Activated CD8-positive, alpha-beta T cell treated with anti-CD3 and anti-CD28 coated beads for 36 hours (primary cell): ENCODE results near the gene CNOT1. TPM values are rescaled to one million over a fixed set of nuclear protein-coding genes. Genes with fewer than 3 reads are reported as not detected.
A peak's percentile ranks its signal among the peaks of the same experiment; 100 is the strongest.

Experiments used
- ATAC-seq: fragments of 200-7000 bp; cut with Tn5 transposase; one replicate; pipeline ENCODE4 v1.10.0; 2021; ENCODE audit warnings: mild to moderate bottlenecking, moderate library complexity
- CTCF ChIA-PET: fragments of 350-600 bp; sonication (Branson Sonifier 250); formaldehyde crosslinking; loops from one replicate; lab custom pipeline; 2021; ENCODE audit warnings: antibody characterized with exemption; lab: Charles Lee
- POLR2A ChIA-PET: fragments of 350-600 bp; sonication (Branson Sonifier 250); formaldehyde crosslinking; loops from one replicate; lab custom pipeline; 2021; ENCODE audit warnings: antibody characterized with exemption; lab: Charles Lee
- DNase-seq: peaks from one replicate; pipeline ENCODE4 v3.0.0-alpha.2; 2020
- H3K27ac Mint-ChIP-seq: one replicate; pipeline ENCODE4 v1.8.0; 2021; ENCODE audit warnings: mild to moderate bottlenecking, mixed read lengths
- H3K27me3 Mint-ChIP-seq: one replicate; pipeline ENCODE4 v1.8.0; 2021; ENCODE audit warnings: mixed read lengths
- H3K36me3 Mint-ChIP-seq: one replicate; pipeline ENCODE4 v1.8.0; 2021; ENCODE audit warnings: low read depth, mixed read lengths
- H3K4me1 Mint-ChIP-seq: one replicate; pipeline ENCODE4 v1.8.0; 2021; ENCODE audit warnings: low read depth, mixed read lengths
- H3K4me3 Mint-ChIP-seq: one replicate; pipeline ENCODE4 v1.8.0; 2021; ENCODE audit warnings: mild to moderate bottlenecking, moderate library complexity, mixed read lengths
- H3K9me3 Mint-ChIP-seq: one replicate; pipeline ENCODE4 v1.8.0; 2021; ENCODE audit warnings: mixed read lengths
- intact Hi-C: fragments of 100-400 bp; cut with micrococcal nuclease; formaldehyde crosslinking; loops from one replicate; pipeline ENCODE4 v1.10.0; 2022
- total RNA-seq, 2 experiments: library from RNA; stranded (reverse); gene quantifications; one replicate each; pipeline ENCODE4 v1.2.3, GENCODE V29; 2021
- TF ChIP-seq, protein P1 (sequence below): fragments of 200-600 bp; IDR thresholded peaks from one replicate; pipeline ENCODE4 v1.8.0; 2022; ENCODE audit warnings: antibody characterized with exemption, mild to moderate bottlenecking

CNOT1 gene
- total RNA-seq, 2 experiments from 2014 or later: 274 to 281 TPM

DNA sequence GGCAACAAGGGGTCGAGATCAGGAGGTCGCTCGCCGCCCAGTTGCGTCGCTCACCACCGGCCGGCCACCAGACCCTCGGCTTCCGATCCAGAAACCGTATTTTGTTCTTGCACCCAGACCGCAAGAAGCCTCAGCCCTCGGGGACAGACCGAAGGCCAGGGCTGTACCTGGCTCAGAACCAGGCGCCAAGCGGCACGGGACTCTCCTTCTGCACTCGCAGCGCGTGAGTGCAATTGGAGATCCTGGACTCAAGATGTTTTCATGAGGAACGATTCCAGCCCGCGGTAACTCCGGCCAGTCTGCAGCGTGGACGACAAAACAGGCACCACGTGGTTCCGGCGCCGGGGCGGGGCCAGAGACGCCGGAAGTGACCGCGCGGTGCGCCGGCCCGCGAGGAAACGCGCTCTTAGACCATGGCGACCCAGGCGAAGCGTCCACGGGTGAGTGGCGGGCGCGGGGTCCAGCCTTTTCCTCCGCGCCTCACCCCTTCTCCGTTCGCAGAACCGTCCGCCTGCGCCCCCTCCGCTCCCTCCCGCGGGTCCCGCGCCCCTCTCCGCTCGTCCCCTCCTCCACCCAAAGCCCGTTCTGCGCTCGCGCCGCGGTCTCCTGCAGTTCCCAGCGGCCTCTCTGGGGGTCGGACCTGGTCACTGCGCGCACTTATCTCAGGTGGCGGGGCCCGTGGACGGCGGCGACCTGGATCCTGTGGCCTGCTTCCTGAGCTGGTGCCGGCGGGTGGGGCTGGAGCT lies 114.3 kb downstream of the CNOT1 start, which contains the start of gene SETD6:
TSS of gene SETD6 (plus strand) at position 393 of the 746 bp plus-strand sequence. CDS start at position 414, 21 bp downstream.
- TF ChIP-seq, protein P1, sequence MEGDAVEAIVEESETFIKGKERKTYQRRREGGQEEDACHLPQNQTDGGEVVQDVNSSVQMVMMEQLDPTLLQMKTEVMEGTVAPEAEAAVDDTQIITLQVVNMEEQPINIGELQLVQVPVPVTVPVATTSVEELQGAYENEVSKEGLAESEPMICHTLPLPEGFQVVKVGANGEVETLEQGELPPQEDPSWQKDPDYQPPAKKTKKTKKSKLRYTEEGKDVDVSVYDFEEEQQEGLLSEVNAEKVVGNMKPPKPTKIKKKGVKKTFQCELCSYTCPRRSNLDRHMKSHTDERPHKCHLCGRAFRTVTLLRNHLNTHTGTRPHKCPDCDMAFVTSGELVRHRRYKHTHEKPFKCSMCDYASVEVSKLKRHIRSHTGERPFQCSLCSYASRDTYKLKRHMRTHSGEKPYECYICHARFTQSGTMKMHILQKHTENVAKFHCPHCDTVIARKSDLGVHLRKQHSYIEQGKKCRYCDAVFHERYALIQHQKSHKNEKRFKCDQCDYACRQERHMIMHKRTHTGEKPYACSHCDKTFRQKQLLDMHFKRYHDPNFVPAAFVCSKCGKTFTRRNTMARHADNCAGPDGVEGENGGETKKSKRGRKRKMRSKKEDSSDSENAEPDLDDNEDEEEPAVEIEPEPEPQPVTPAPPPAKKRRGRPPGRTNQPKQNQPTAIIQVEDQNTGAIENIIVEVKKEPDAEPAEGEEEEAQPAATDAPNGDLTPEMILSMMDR: no peak
- ChIA-PET CTCF (interaction anchor here (1.2 to 5.5 kb wide), 5 partner anchors 20 to 240 kb away, joined by 3 to 61 read pairs (median 4); no protein-coding TSS in a partner anchor), POLR2A (interaction anchor here (0.8 to 4.8 kb wide), 7 partner anchors 9 to 217 kb away, joined by 3 to 29 read pairs (median 4); partner anchors contain the start of genes CNOT1 and SLC38A7)
- H3K4me3 Mint-ChIP-seq: peak within 1 kb of the TSS; percentile 92
- DNase-seq (peak; percentile 83), ATAC-seq (peak; percentile 77)
- H3K36me3 Mint-ChIP-seq: peaks cover 33% of the 10 kb centered on the region
- no peaks in the 10 kb centered on the region for H3K27me3 Mint-ChIP-seq
- peak within 1 kb of the TSS; percentile 90 for H3K27ac Mint-ChIP-seq
- H3K9me3 Mint-ChIP-seq: no peaks in the 10 kb centered on the region
- peaks cover 36% of the 10 kb centered on the region for H3K4me1 Mint-ChIP-seq
- intact Hi-C loops: loop anchor here (5.0 to 10.0 kb wide), 2 partner anchors 217 to 250 kb away; partner anchors contain the start of gene GOT2

DNA sequence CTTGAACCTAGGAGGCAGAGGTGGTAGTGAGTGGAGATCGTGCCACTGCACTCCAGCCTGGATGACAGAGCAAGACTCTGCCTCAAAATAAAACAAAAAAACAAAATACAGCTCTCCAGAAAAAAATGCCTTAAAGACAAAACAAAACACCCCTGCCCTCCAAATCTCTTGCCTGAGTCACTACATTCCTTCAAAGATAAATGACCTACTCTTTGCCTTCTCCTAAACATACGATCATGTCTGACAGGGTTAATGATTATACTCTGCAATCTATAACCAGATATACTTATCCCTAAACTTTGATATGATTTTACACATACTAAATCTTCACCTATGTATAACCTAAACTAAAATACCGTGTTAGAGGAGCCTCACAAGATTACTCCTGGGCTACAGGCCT lies 115.8 kb downstream of the CNOT1 start:
- Mint-ChIP-seq H3K27ac (no peak overlapping the region), H3K9me3 (no peaks in the 10 kb centered on the region), H3K4me1 (peaks cover 34% of the 10 kb centered on the region), H3K4me3 (peak overlapping the region; percentile 92), H3K36me3 (peaks cover 28% of the 10 kb centered on the region), H3K27me3 (no peaks in the 10 kb centered on the region)
- POLR2A ChIA-PET: interaction anchor here (0.9 to 1.4 kb wide), 3 partner anchors 12 to 242 kb away, joined by 3 to 6 read pairs (median 3); no protein-coding TSS in a partner anchor
- DNase-seq (no peak), ATAC-seq (no peak)
- TF ChIP-seq, protein P1: no peak
- CTCF ChIA-PET: interaction anchor here (0.6 to 5.5 kb wide), 7 partner anchors 19 to 241 kb away, joined by 3 to 61 read pairs (median 4); no protein-coding TSS in a partner anchor
- intact Hi-C loops: loop anchor here (10.0 kb wide), 1 partner anchor 251 kb away; no protein-coding TSS in a partner anchor

DNA sequence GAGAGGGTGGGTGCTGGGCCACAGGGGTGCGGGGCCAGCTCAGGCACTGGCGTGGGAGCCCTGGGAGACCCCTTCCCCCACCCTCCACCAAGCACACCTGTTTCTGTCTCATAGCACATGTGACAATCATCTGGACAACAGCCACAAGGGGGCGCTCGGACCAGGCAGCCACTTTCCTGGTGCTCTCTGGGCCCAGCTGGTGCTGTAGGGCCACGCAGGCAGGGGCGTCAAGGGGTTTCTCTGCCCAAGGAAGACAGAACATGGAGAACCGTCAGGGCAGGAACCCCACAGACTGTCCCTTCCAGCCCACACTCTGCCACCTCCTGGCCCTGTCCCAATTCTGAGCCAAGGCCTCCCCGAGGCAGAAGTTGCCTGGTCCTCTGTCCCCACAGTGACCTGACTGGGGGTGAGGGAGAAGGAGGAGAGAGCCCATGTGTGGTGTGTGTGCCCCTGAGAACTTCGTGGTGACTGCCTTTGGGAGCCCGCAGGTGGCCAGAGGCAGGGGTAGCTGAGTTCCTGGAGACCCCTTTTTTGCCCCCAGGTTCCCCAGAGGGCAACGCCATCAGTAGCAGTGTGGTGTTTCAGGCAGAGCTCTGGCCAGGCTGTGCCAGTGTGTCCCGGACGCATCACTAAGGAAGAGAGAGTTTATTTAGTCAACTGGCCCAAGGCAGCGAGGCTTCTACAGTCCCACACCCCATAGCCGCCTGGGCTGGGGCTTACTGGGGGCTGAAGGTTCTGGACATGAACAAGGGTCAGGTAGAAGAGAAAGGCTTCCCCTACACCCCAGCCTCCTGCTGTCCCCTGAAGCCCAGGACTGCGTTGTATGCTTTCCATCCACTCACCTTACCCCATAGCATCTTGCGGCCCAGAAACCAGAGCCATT lies 117.5 kb downstream of the CNOT1 start:
- TF ChIP-seq, protein P1: peak; percentile 71
- peak; percentile 40 for ATAC-seq
- Mint-ChIP-seq H3K27me3 (no peaks in the 10 kb centered on the region), H3K4me3 (no peak overlapping the region), H3K4me1 (peaks cover 25% of the 10 kb centered on the region), H3K36me3 (peaks cover 17% of the 10 kb centered on the region), H3K9me3 (no peaks in the 10 kb centered on the region), H3K27ac (no peak overlapping the region)
- POLR2A ChIA-PET: interaction anchor here (1.2 kb wide), 1 partner anchor 9 kb away, joined by 3 read pairs; no protein-coding TSS in a partner anchor
- intact Hi-C loops: loop anchor here (10.0 kb wide), 1 partner anchor 253 kb away; no protein-coding TSS in a partner anchor
- CTCF ChIA-PET: interaction anchor here (0.7 to 5.5 kb wide), 19 partner anchors 9 to 243 kb away, joined by 3 to 61 read pairs (median 3); no protein-coding TSS in a partner anchor
- peak; percentile 93 for DNase-seq

DNA sequence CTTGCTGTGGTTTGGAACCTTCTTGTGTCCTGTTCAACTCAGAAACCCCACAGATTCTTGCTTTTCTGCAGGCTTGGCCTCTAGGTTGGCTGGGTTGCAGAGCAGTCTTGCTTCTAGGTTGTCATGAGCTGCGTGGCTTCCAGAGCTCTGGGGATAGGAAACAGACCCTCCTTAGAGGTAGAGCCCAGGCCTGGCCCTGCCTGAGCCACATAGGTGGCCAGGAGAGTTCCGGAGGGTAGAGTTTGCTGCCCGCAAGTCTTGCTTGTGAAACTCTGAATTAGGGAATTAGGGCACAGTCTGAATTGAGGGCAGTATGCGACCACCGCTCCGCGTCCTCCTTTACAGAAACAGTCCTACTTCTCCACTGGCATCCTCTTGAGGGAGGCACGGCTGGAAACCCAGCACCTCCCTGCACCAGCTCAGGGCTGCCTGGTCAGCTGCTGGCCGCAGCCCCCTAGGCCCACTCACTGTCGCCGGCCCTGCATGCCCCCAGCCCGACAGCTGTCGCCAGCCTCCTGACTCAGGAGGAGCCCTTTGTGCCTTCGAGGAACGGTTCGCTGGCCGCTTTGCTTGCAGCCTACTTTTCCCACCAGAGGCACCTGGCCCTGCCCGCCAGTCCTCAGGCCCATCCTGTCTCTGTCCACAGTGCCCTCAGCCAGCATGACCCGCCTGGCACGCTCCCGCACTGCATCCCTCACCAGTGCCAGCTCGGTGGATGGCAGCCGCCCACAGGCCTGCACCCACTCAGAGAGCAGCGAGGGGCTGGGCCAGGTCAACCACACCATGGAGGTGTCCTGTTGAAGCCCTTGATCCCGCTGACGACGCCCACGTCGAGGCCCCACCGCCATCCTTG lies 118.6 kb downstream of the CNOT1 start:
- Mint-ChIP-seq H3K27me3 (no peaks in the 10 kb centered on the region), H3K27ac (no peak overlapping the region), H3K36me3 (peaks cover 11% of the 10 kb centered on the region), H3K9me3 (no peaks in the 10 kb centered on the region), H3K4me3 (no peak overlapping the region), H3K4me1 (peaks cover 15% of the 10 kb centered on the region)
- ChIA-PET POLR2A (interaction anchor here (0.7 to 1.2 kb wide), 2 partner anchors 8 to 16 kb away, joined by 3 read pairs; no protein-coding TSS in a partner anchor), CTCF (interaction anchor here (1.1 to 5.5 kb wide), 12 partner anchors 9 to 244 kb away, joined by 3 to 61 read pairs (median 4); partner anchors contain the start of gene NDRG4)
- TF ChIP-seq, protein P1: no peak
- intact Hi-C loops: loop anchor here (10.0 kb wide), 1 partner anchor 254 kb away; no protein-coding TSS in a partner anchor
- ATAC-seq (no peak), DNase-seq (peak; percentile 0)
